Middle frontal gyrus (tissue), 1 donor: Measurements from ENCODE around the gene TEAD1.

ENCODE experiments used
- DNase-seq: peaks from one replicate; pipeline ENCODE4 v3.0.0-alpha.2; 2015; ENCODE audit warnings: low spot score; ENCODE audit errors: extremely low spot score

TEAD1 gene

GRCh38 chr11:12975195-12975594 lies 301.0 kb downstream of the TEAD1 start:
- DNase-seq = no peak

DNA sequence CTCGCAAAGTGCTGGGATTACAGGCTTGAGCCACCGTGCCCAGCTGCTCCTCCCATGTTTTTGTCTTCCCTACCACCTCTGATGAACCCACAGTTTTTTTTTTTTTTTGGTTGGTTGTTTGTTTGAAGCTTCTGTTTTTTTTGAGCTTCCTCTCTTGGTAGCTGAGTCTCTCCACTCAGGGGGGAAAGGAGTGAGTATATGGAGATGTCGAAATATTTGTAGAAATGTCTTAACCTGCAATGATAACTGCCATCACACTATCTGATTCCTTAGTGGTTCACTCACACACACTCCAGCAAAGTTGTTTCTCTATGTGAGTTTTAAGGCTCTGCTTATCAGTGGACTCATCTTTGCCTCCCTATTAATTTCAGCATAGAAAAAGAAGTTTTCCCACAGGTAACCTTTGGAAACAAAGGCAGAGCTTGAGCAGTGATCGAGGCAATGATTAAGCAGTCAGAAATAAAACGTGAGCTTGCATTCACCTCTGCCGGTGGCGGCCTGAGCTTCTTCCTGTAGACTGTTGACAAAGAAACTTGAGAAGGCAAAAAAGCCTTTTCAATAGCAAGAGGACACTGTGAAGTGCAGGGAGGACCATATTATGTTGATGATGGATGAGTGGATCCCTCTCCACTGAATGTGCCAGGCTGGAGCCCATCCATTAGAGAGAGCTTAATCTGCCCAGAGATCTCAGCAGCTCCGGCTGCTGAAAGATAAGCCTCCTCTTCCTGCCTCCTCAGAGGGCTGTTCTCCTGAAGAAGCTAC lies 305.9 kb downstream of the TEAD1 start:
- no peak for DNase-seq

GRCh38 chr11:12981676-12982522 lies 307.7 kb downstream of the TEAD1 start:
- no peak for DNase-seq

GRCh38 chr11:12983336-12983735 lies 309.1 kb downstream of the TEAD1 start:
- no peak for DNase-seq

DNA sequence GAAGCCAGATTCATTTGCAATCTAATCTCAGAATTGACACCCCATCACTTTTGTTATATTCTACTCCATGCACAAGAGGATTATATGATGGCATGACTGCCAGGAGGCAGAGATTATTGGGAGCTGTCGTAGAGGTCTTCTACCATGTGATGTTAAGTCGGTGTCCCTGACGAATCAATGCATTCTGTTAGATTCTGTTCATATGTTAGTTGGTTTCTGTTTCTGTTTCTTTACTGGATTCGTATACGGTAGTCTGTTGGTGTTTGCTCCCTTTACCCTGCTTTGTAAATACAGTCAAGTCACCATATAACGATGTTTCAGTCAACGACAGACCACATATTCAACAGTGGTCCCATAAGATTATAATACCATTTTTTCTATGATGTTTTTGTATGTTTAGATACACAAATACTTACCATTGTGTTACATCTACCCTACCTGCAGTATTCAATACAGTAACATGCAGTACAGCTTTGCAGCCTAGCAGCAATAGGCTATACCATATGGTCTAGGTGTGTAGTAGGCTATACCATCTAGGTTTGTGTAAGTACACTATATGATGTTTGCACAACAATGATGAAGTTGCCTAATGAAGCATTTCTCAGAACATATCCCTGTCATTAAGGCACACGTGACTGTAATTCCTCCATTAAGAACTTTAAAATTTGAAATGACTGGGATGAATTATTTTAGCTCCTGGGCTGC lies 312.1 kb downstream of the TEAD1 start:
- DNase-seq = no peak

DNA sequence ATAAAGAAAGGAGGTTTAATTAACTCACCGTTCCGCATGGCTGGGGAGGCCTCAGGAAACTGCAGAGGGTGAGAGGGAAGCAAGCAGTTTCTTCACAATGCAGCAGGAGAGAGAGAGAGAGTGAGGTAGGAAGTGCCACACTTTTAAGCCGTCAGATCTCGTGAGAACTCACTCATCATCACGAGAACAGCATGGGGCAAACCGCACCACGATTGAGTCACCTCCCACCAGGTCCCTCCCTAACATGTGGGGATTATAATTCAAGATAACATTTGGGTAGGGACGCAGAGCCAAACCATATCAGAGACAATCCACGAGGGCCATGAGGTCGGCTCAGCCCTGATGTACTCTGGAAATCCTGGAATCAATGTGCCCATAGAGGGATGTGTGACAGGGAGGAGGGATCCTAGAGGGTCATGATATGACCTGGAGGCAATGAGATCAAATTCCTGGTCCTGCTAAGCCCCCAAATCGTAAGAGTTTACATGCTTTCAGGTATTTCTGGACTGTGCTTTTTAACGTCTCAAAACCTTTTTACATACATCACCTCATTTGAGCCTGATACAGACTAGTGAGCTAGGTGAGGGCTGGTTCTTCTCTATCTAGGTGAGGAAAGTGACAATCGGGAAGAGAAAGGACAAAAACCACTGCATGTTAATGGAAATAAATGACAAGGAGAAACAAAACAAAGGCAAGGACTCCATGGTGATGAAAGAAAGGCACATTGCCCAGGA lies 315.4 kb downstream of the TEAD1 start:
- no peak for DNase-seq

- DNase-seq = no peak
These were observed 315.9 kb downstream of the TEAD1 start for GRCh38 chr11:12990162-12990480.

GRCh38 chr11:12991426-12991825 lies 317.2 kb downstream of the TEAD1 start:
- DNase-seq = no peak

- DNase-seq = no peak
These were observed 319.4 kb downstream of the TEAD1 start for GRCh38 chr11:12993626-12994025.
